ENCODE data around the gene RNF34. TPM values are rescaled to one million over a fixed set of nuclear protein-coding genes. Genes with fewer than 3 reads are reported as not detected.
"Not testable (repeated sequence)": the region's sequence is repeated elsewhere in the genome, so short reads cannot be mapped to it uniquely, and the experiment has no call there.

Gene RNF34
- polyA plus RNA-seq (ENCODE audit: insufficient read length in 4 of 4) = 10 to 100 TPM; 30.1 to 50.5 (median 41.5) TPM

GRCh38 chr12:121399391-121400331 lies at the start of gene RNF34:
Gene RNF34, plus strand, starts transcription at chr12:121400118. Its CDS starts 95 bp downstream, at chr12:121400213.
- peak; percentile 95 to 97 (median 96) for DNase-seq (ENCODE audit: low read depth in 4 of 4, low spot score in 3 of 4)

GRCh38 chr12:121351820-121352681 lies 47.9 kb upstream of the RNF34 start, which contains the start of gene ANAPC5:
Gene ANAPC5, minus strand, starts transcription at chr12:121352411. Its CDS starts 71 bp downstream, at chr12:121352340.
- DNase-seq (ENCODE audit: low read depth in 4 of 4, low spot score in 3 of 4) = peak; percentile 92 to 98 (median 95)

- no peak for DNase-seq (ENCODE audit: low read depth in 4 of 4, low spot score in 3 of 4)
Measured at GRCh38 chr12:121352682-121353018, 47.3 kb upstream of the RNF34 start.

- no peak for DNase-seq (ENCODE audit: low read depth in 4 of 4, low spot score in 3 of 4)
Measured at GRCh38 chr12:121355818-121356217, 44.1 kb upstream of the RNF34 start.

GRCh38 chr12:121356657-121357056 lies 43.3 kb upstream of the RNF34 start:
- no peak for DNase-seq (ENCODE audit: low read depth in 4 of 4, low spot score in 3 of 4)

- no peak for DNase-seq (ENCODE audit: low read depth in 4 of 4, low spot score in 3 of 4)
Measured at GRCh38 chr12:121357331-121357730, 42.6 kb upstream of the RNF34 start.

GRCh38 chr12:121358073-121358472 lies 41.8 kb upstream of the RNF34 start:
- no peak for DNase-seq (ENCODE audit: low read depth in 4 of 4, low spot score in 3 of 4)

GRCh38 chr12:121364683-121365121 lies 35.2 kb upstream of the RNF34 start:
- DNase-seq (ENCODE audit: low read depth in 4 of 4, low spot score in 3 of 4) = no peak

- DNase-seq (ENCODE audit: low read depth in 4 of 4, low spot score in 3 of 4) = no peak
Measured at GRCh38 chr12:121365416-121366062, 34.4 kb upstream of the RNF34 start.

- DNase-seq (ENCODE audit: low read depth in 4 of 4, low spot score in 3 of 4) = no peak
Measured at GRCh38 chr12:121366063-121366459, 33.9 kb upstream of the RNF34 start.

GRCh38 chr12:121371404-121371803 lies 28.5 kb upstream of the RNF34 start:
- DNase-seq (ENCODE audit: low read depth in 4 of 4, low spot score in 3 of 4) = no peak

GRCh38 chr12:121373755-121374154 lies 26.2 kb upstream of the RNF34 start:
- DNase-seq (ENCODE audit: low read depth in 4 of 4, low spot score in 3 of 4) = no peak

GRCh38 chr12:121374336-121374735 lies 25.6 kb upstream of the RNF34 start:
- DNase-seq (ENCODE audit: low read depth in 4 of 4, low spot score in 3 of 4) = not testable (repeated sequence)

- not testable (repeated sequence) for DNase-seq (ENCODE audit: low read depth in 4 of 4, low spot score in 3 of 4)
Measured at GRCh38 chr12:121374945-121375584, 24.9 kb upstream of the RNF34 start.

- no peak for DNase-seq (ENCODE audit: low read depth in 4 of 4, low spot score in 3 of 4)
Measured at GRCh38 chr12:121376754-121377697, 22.9 kb upstream of the RNF34 start.

GRCh38 chr12:121378736-121379135 lies 21.2 kb upstream of the RNF34 start:
- no peak for DNase-seq (ENCODE audit: low read depth in 4 of 4, low spot score in 3 of 4)

GRCh38 chr12:121379945-121380344 lies 20.0 kb upstream of the RNF34 start:
- DNase-seq (ENCODE audit: low read depth in 4 of 4, low spot score in 3 of 4) = no peak

- DNase-seq (ENCODE audit: low read depth in 4 of 4, low spot score in 3 of 4) = no peak
Measured at GRCh38 chr12:121383601-121384021, 16.3 kb upstream of the RNF34 start.

- DNase-seq (ENCODE audit: low read depth in 4 of 4, low spot score in 3 of 4) = not testable (repeated sequence)
Measured at GRCh38 chr12:121384891-121385290, 15.0 kb upstream of the RNF34 start.

All from left renal pelvis (tissue), 4 donors.